GM21723 (cell line): Measurements from ENCODE around the gene GEN1.

Source experiments
- ATAC-seq: cut with Tn5 transposase; IDR thresholded peaks from one replicate; pipeline ENCODE4 v1.9.1; 2021; ENCODE audit warnings: mild to moderate bottlenecking, moderate library complexity; ENCODE audit not compliant: unreplicated experiment

The GEN1 gene

DNA sequence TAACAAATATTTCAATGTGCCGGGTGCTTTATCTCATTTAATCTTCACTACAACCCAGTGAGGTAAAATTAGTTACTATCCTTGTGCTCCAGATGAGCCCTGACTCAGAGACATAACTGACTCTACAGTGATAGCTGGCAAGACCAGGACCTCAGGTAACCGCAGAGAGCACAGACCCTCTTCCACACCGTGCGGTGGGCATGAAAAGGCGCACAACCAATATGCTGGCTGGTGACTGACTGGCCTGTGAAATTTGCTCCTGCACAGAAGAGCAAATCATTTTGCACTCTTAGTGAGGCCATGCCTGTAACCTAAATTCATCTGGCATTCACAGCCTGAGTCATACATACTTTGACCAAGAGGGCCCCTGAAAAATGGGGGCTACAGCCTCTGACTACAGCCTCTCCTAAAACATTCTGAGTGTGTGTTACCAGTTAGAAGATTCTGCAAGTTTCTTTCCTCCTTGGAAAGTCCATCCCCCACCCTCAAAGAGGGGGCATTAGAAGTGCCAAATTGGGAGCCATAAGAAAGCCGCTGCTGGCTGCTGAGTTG is 39.9 kb downstream of the GEN1 start:
- no peak for ATAC-seq

- ATAC-seq = no peak
Measured at GRCh38 chr2:17795309-17795708, 41.4 kb downstream of the GEN1 start.

DNA sequence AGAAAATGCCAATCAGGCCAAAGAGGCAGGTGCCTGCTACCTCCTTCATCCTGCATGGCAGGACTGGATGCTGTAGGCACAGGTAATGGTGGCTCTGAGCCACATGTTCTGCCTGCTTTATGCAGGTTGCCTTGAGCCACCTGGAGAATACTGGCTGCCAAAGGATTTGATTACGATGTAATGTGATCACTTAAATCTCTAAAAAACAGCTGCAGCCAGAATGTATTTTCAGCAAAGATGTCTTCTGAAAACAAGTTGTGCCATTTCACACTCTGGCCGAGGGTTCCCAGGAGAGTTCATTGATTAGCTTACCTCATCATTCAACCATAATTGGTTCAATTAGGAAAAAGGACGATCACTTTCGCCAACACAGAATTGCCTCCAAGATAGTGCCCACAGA is 44.4 kb downstream of the GEN1 start:
- ATAC-seq = no peak

DNA sequence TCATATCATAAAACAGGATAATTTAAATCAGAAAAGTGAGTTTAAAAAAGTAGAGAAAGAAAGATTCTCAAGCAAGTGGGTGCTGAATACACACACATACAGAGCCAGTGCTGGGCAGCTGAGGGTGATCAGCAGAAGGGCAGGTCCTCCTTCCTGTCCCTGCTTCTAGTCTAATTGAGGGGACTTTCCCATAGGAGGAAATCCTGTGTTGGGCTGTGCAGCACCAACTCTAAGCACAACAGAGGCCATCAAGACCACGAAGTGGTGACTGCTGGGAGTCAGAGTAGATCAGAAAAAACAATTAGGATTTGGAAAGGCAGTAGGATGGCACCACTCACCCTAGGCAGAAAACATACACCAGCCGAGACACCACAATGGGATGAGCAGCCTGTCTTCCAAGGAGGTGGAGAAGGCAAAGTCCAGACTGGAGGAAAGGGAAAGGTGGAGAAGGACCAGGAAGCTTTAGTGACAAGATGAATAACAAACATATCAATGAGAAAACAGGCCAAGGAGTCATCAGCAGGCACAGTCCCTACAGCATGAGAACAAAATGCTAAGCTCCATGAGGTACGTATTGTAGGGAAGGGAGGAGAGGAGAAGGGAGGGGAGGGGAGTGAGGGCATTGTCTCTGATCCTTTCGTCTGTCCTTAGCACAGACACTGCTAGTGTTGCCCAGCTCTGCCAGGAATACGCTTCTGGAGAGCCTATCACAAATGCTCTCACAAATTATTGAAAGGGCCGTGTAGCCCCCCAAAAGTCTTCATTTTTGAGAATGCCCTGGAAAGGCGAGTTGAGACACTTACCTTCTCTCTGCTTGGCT is 45.6 kb downstream of the GEN1 start:
- ATAC-seq = no peak

DNA sequence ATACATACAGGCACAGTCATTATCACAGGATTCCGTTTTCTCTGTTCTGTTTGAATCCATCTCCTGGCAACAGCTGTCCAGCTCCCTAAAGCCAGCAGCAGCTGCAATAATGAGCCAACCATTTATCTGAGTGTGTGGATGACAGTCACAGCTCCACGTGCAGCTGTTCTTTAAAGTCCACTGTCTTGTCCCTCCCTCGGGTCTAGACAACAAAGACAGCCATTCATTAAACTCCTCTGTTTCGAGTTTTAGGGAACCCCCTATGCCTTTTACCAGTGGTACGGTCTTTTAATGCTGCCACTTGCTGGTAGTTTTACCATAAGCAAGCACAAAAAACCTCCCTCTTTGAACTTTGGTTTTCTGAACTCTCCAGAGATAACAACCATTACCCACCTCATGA is 46.3 kb downstream of the GEN1 start:
- no peak for ATAC-seq

GRCh38 chr2:17800693-17801458 is 46.9 kb downstream of the GEN1 start:
- ATAC-seq = no peak

- ATAC-seq = no peak
Measured at GRCh38 chr2:17803497-17803896, 49.6 kb downstream of the GEN1 start.

- peak; percentile 75 for ATAC-seq
Measured at GRCh38 chr2:17804358-17804757, 50.4 kb downstream of the GEN1 start.

DNA sequence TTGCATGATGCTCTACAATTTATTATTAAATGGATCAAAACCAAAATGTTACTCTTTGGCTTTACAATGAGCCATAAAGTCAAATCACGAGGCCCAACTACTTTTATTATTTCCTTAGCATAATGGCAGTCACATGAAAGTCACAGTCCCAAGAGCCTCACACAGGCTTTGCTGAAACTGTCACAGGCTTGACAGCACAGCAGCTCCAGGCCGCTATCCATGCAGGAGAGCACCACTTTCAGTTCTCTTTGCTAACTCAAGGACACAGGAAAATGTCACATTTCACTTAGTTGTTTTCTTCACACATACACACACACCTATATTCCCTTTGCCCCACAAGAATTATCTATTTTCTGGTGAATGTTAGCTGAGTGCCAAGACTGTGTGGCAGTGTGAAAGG is 51.2 kb downstream of the GEN1 start:
- no peak for ATAC-seq

- no peak for ATAC-seq
Measured at GRCh38 chr2:17805717-17806363, 51.9 kb downstream of the GEN1 start.

DNA sequence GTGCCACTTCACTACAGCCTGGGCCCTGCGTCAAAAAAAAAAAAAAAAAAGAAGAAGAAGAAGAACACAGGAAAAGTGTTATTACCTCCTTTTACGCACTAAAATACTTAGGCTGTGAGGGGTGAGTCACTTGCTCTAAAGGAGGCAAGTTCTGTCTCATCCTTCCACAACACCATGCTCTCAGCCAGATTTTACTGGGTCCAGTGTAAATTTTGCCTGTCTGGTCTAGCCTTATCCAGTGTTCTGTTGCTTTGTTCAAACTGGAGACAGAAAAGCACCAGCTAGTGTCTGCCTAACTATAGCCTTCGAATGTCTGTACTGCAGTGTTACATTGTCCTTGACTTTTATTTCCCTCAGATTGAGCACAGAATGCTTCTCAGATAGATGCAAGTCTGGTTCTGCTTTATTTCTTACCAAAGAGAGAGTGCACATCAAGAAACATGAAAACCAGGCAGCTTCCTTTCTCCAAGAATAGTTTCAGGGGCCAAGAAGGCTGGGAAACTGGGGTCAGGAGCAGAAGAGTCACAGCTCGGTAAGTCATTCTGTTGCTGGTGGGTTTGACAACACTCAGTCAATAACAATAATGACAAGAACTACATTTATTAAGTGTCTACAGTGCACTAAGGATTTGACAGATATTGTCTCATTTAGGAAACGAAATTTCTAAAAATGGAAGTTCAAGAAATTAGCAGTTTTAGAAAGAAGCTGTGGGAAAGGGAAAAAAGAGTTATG is 59.2 kb downstream of the GEN1 start:
- peak; percentile 47 for ATAC-seq

- ATAC-seq = peak; percentile 88
Measured at GRCh38 chr2:17813742-17814473, 60.0 kb downstream of the GEN1 start.

DNA sequence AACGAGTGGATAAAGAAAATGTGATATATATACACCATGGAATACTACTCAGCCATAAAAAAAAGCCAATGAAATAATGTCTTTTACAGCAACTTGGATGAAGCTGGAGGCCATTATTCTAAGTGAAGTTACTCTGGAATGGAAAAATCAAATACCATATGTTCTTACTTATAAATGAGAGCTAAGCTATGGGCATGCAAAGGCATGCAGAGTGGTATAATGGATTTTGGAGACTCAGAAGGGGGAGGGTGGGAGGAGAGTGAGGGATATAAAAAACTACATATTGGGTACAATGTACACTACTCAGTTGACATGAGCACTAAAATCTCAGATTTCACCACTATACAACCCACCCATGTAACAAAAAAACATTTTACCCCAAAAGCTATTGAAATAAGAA is 60.7 kb downstream of the GEN1 start:
- no peak for ATAC-seq

- peak; percentile 33 for ATAC-seq
Measured at GRCh38 chr2:17815468-17816184, 61.7 kb downstream of the GEN1 start.

DNA sequence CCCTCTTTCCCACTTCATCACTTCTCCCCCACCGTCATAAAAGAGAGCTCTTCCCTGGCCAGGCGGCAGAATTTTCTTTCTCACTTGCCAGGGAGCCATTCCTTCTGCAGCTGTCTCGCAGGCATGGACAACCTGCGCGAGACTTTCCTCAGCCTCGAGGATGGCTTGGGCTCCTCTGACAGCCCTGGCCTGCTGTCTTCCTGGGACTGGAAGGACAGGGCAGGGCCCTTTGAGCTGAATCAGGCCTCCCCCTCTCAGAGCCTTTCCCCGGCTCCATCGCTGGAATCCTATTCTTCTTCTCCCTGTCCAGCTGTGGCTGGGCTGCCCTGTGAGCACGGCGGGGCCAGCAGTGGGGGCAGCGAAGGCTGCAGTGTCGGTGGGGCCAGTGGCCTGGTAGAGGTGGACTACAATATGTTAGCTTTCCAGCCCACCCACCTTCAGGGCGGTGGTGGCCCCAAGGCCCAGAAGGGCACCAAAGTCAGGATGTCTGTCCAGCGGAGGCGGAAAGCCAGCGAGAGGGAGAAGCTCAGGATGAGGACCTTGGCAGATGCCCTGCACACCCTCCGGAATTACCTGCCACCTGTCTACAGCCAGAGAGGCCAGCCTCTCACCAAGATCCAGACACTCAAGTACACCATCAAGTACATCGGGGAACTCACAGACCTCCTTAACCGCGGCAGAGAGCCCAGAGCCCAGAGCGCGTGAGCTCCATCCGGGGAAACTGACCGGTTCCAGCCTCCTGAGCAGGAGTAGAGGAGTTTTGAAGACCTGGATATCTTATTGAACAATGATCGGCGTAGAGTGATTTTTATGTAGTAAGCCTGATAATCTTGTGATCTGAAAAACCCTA is 62.7 kb downstream of the GEN1 start, which contains the start of gene MSGN1:
MSGN1 (plus strand) TSS at position 65 of the 850 bp plus-strand sequence; CDS start at position 124, 59 bp downstream.
- ATAC-seq = no peak

DNA sequence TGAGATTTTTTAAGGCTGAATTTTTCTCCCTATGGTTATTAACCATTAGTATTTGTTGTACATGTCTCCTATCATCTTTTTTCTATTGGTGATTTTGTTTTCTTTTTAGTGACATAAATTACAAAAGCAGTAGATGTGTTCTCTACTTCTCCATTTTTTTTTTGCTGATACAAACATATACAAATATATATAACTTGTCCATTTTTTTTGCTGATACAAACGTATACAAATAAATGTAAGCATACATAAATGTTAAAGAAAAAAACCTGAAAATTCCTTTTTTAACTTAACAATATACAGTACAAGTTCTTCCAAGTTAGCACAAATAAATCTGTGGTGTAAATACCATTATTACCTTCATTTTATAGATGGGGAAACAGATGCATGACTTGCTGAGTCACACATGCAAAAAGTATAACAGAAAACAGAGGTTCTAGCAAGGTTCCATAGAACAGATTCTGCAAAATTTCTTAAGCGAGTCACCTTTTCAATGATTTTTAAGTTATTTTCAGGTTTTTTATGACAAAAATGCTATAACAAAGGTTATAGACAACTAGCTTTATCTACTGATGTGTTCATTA is 64.4 kb downstream of the GEN1 start:
- ATAC-seq = no peak

DNA sequence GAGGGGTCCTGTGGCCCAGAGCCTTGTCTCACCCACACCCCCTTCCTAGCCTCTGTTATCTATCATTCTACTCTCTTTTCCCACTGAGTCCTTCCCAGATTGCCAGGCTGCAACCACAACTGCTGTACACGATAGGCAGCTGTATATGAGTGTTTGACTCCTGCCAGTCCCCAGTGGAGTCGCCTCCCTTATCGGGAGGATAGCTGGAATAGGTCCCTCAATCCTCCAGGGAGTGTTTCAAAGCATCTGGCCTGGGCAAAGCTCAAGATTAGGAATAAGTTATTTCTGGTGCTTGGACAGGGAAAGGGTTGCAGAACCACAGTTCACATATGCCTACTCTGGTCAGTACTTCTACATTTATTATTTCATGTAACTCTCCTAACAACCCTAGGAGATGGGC is 67.1 kb downstream of the GEN1 start:
- ATAC-seq = peak; percentile 3
